GM18508 (cell line): ENCODE data around the gene EIF4A3.

ENCODE experiments used
- ATAC-seq: cut with Tn5 transposase; IDR thresholded peaks from one replicate; pipeline ENCODE4 v1.9.1; 2021; ENCODE audit warnings: moderate number of reproducible peaks; ENCODE audit not compliant: insufficient read depth, unreplicated experiment

EIF4A3 gene

DNA sequence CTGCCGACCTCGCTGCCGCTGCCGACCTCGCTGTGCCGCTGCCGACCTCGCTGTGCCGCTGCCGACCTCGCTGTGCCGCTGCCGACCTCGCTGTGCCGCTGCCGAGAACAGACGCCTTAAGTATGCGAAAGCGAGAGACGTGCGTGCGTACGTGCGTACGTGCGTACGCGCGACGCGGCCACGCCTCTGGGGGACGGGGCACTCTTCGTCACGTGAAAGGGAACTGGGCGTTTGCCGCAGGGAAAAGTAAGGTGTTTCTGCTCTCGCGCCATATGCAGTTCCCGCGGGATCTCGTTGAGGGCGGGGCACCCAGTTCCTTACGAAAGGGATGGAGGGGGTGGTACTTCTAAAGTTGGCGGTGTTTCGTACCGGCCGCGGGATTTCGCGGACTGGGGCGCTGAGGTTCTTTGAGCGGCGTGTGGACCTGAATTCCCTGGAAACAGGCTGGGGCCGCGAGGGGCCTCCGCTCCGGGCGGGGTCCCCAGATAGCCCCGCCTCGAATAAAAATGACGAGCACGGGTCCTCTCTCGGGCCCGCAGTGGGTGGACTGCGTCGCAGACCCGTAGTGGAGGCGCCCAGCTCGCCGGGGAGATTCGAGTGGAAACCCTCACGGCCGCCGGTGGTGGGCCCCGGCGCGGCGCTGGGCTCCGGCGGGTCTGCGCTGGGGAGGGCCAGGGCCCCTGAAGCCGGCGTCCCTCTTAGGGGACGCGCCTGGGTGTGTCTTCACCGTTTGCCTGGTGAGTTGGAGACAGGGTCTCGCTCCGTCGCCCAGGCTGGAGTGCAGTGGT lies at the start of gene EIF4A3:
Gene EIF4A3 (minus strand): TSS at position 94 of the 788 bp plus-strand sequence. CDS start 167 bp downstream, outside the sequence.
- ATAC-seq, result peak; percentile 52

DNA sequence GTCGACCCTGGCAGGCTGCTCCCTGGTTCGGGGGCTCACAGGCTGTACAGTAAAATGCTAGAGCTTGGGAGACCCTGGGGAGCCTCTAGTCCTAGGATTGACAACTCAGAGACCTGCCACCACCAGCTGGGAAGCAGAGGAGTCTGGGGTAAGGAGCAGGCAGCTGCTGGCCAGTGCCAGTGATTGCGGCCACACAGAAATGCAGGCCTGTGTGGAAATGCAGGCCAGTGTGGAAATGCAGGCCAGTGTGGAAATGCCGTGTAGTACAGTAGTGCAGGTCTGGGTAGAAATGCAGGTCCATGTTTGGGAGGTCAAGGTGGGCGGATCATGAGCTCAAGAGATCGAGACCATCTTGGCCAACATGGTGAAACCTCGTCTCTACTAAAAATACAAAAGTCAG lies 49.7 kb upstream of the EIF4A3 start:
- ATAC-seq, result no peak

DNA sequence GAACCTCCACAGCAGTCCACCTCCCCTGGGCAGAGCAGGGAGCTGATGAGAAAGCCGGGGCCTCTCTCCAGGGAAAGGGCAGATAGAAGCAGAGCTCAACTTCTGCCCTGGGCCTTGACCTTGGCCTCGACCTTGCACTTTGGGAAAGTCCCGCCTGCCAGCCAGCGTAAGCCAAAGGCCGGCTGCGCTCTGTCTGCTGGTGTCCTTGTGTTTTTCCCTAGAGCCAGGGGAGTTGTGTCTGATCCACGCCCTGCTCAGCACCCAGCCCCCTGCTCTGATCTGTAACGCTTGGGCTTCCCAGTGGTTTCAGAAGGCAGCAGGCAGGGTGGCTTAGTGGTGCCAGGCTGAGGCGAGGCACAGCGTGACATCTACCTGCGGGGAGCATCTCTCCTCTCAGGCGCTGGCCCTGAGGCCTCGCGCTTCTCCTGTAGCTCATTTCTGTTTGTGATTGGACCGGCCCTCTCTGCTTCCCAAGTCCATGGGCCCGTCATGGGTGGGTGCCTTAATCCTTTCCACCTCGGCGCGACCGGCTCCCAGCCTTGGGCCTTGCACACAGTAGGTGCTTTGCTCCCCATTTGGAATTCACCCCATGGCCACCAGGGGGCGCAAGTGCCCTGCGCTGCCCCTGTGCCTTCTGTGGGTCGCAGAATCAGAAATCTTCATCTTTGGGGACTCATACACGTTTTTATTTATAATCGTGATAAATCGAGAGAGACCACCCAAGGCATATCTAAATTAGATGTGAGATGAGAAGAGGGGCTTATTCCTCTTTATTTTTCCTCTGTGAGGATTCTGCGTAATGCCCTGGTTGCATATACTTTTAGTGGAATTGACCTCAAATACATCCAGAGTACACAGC lies 49.0 kb upstream of the EIF4A3 start:
- no peak for ATAC-seq

DNA sequence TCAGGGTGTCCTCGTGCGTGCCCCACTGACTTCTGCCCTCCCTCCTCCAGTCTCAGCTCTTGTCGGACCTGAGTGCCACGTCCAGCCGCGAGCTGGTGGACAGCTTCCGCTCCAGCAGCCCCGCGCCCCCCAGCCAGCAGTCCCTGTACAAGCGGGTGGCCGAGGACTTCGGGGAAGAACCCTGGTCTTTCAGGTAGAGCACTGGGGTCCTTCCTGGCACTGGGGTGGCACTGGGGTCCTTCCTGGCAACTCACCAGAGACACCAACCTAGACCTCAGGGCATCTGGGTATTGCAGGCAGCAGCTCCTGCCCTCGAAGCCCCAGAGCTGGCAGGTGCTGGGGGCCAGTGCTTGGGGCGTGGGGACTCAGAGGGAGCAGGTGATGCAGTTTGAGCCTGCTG lies 48.2 kb upstream of the EIF4A3 start:
- no peak for ATAC-seq

DNA sequence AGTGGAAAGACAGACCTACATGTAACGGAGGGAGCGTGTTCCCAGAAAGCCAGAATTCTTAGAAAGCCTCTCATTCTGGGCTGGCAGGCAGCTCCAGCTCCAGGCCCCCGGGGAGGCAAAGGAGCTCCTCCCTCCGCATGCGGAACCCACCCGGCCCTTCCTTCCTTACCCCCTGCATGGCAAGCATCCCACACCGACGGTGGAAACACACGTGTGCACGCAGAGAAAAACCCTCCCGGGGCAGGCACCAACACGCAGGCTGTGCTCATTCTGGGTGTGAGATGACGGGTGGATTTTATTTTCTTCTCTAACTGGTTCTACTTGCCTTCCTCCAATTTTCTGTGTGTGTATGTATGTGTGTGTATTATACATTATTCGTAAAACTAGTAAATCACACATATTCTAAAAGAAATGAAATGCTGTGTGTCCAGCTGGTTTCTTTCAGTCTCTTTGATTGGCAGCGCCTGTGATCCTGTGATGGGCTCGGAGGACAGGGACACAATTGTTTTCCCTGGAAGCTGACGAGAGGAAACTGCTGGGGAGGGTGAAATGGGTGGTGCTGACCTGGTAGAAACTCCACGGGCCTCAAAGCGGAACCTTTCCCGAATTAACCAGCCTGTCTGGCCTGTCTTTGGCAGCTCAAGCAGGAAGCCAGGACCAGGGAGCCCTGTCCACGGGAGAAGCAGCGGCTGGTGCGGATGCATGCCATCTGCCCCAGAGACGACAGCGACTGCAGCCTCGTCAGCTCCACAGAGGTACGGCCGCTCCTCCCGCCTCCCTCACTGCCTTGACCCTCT lies 45.1 kb upstream of the EIF4A3 start:
- ATAC-seq, result no peak

DNA sequence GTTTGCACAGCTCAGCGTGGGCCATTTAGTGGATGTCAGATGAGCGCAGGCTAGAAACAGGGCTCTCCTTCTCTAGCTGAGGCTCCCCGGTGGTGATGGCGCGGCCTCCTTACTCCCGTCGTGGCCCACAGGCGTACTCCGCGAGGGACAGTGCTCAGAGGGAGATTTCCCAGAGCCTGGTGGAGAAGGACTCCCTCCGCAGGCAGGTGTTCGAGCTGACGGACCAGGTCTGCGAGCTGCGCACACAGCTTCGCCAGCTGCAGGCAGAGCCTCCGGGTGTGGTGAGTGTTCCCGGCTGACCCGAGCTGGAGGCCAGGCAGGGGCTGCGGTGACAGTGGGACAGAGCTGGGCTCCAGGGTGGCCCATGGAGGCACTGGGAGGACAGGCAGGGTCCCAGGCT lies 44.3 kb upstream of the EIF4A3 start:
- no peak for ATAC-seq

DNA sequence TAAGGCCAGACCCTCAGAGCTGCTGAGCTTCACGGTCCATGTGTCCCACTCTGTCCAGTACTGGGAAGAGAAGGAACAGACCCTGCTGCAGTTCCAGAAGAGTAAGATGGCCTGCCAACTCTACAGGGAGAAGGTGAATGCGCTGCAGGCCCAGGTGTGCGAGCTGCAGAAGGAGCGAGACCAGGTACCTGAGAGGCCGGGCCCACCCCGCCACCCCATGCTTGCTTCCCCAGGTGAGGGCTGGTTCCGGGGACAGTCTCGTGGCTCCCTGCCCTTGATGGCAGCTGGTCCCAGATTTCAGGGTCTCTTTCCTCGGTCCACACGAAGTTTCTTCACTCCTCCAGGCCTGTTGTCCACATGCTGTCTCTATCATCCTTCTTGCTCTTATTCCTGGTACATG lies 43.8 kb upstream of the EIF4A3 start:
- no peak for ATAC-seq

DNA sequence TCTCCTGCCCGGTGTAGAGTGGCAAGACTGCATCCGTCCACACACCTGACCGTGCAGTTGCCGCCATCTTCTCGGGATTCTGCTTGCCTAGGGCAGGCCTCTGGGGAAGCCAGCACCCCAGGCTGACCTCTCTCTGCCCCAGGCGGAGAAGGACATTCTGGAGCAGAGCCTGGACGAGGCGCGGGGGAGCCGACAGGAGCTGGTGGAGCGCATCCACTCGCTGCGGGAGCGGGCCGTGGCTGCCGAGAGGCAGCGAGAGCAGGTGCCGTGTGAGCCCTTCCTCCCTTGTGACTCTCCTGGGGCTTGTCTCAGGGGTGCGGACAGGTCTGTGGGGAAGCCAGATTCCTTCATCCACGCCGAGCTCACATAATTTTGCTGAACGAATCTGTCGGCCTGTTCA lies 42.7 kb upstream of the EIF4A3 start:
- no peak for ATAC-seq

DNA sequence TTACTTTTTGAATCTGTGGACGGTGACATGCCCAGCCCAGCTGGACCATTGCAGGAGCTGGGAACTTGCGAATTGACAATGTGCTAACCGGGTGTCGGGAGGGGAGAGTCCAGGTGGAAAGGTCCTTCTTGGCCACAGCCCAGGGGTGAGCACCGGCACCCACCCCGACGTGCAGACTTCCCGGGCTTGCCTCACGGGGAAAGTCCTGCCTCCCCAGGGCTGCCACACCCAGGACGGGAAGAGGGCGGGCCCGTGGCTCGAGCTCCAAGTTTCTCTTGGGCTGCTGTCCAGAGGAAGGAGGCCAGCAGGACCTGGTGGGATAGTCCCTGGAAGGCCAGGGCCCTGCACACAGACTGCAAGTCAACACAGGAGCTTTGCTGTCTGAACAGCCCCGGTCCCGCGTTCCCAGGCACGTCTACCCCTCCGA lies 40.6 kb upstream of the EIF4A3 start:
- no peak for ATAC-seq

DNA sequence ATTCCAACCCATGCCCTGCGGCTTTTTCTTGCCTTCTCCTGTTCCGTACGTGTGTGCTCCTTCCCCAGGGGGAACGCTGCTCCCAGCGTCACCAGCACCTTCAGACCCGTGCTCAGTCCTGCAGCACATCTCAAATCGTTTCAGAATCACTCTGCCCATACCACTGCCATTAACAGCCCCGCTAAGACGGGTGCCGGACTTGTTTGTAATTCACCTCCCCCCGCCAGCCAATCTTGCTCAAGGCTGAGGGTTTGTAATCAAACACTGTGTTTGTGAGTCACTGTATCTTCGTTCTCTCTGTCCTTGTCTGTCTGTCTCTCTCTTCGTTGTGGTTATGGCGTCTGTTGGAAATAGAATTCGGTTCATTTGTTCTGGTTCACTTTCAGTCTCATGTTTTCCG lies 40.2 kb upstream of the EIF4A3 start:
- ATAC-seq, result no peak

DNA sequence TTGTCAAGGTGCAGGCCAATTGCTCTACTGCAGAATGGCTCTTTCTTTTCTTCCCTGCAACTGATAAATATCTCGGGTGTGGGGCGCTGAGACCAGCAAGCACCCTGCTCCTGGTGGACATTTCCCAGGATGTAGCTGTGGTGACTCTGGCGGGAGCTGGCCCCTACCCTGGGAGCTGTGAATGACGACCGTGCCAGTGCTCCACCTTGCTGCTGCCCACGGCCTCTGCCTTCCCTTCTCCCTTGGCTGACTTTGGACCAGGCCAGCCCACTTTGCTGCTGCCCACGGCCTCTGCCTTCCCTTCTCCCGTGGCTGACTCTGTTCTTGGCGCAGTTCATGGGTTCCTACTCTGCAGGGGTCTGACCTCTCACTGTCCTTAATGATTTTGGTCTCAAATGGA lies 39.0 kb upstream of the EIF4A3 start:
- no peak for ATAC-seq

DNA sequence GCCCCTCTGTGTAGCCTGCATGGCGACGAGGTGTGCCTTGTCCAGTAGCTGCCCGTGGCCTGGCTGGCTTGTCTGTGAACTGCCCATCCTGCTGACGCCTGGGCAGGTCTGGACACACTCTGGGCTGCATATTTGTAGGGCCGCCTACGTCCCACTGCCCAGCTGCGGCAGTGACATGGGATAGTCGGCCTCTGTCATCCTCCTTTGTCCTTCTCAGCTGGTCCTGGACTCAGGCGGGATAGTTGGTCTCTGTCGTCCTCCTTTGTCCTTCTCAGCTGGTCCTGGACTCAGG lies 37.4 kb upstream of the EIF4A3 start:
- ATAC-seq, result no peak

DNA sequence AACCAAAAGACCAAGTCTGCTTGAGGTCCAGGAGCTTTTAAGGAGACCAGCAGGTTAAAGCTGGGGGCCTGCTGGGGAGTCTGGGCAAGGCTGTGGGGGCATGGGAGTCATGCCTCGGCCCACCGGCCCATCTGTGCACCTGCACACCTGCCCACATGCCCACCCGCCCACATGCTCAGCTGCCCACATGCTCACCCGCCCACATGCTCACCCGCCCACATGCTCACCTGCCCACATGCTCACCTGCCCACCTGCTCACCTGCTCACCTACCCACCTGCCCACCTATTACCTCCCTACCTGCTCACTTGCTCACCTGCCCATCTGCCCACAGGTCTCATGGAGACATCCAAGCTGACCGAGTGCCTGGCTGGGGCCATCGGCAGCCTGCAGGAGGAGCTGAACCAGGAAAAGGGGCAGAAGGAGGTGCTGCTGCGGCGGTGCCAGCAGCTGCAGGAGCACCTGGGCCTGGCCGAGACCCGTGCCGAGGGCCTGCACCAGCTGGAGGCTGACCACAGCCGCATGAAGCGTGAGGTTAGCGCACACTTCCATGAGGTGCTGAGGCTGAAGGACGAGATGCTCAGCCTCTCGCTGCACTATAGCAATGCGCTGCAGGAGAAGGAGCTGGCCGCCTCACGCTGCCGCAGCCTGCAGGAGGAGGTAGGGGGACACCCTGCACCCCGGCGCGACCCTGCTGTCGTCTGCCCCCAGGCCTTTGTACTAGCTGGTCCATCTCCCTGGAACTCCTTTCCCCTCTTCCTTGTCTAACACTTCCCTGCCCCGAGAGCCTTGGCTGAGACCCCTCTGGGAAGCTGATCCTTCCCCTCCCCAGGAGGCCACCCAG lies 36.9 kb upstream of the EIF4A3 start:
- ATAC-seq, result no peak

DNA sequence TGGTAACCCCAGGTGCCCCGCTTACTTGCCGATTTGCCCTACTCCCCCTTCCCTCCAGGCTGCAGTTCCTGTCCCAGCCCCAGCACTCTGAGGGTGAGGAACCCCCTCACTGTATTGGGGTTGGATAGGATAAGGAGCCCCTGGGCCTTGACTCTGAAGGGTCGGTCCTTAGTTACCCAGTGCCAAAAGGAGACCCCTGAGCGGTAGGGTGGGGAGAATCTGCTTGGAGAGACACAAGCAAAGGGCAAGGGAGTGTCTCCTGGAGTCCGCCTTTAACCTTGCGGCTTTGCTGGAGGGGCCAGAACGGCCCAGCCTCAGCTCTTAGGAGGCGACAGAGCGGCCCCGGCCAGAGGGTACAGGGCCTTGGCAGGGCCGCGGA lies 35.9 kb upstream of the EIF4A3 start:
- ATAC-seq, result no peak

DNA sequence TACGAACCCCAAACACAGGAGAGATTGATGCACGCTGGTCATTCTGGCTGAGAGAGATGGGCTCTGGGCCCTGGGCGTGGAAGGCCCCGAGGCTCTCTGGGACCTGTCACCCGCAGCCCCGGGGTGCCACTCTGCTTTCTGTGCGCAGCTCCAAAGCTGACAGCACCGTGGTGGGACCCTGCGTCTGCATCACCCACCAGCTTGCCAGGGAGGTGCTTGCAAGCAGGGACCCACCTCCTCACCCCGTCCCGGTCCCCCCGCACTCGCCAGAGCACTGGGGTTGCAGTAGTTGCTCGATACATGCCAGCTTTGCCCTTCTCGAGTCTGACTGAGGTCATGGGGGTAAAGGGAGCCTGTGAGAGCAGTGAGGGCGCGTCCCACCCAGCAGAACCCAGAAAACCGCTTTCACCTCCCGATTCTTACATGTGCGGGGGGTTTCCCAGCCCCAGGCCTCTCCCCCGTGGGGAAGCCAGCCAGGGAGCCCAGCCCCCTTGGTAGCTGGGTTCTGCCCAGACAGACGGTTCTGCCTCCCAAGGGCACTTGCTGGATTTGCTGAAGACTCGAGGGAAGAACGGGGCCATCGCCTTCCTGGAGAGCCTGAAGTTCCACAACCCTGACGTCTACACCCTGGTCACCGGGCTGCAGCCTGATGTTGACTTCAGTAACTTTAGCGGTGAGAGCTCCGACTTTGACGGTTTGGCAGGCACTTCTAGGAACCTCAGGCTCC lies 35.4 kb upstream of the EIF4A3 start:
- no peak for ATAC-seq

DNA sequence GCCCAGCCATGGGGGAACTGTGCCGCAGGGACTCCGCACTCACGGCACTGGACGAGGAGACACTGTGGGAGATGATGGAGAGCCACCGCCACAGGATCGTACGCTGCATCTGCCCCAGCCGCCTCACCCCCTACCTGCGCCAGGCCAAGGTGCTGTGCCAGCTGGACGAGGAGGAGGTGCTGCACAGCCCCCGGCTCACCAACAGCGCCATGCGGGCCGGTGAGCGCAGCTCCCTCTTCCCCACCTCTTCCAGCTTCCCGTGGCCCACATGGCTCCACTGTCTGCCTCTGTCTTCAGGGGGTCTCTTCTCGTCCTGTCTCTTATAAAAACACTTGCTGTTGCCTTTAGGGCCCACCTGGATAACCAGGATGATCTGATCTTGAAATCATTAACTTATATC lies 34.5 kb upstream of the EIF4A3 start:
- no peak for ATAC-seq

DNA sequence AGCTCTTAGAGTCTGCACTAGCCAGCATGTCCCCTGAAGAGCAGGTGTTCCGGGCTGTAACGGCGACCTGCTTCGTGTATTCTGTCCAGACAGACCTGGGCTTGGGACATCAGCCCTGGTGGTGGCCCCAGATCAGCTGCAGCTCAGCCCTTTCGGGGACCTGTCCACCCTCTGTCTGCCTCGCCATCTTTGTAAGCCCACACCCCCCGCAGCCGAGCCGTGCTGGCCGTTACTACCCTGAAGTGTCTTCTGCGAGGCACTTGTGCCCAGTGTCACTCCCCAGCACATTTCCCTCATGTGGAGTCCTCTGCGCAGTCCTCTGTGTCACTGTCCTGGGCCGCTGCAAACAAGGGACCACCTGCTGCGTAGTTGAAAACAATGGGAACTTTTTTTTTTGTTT lies 33.3 kb upstream of the EIF4A3 start:
- ATAC-seq, result no peak

DNA sequence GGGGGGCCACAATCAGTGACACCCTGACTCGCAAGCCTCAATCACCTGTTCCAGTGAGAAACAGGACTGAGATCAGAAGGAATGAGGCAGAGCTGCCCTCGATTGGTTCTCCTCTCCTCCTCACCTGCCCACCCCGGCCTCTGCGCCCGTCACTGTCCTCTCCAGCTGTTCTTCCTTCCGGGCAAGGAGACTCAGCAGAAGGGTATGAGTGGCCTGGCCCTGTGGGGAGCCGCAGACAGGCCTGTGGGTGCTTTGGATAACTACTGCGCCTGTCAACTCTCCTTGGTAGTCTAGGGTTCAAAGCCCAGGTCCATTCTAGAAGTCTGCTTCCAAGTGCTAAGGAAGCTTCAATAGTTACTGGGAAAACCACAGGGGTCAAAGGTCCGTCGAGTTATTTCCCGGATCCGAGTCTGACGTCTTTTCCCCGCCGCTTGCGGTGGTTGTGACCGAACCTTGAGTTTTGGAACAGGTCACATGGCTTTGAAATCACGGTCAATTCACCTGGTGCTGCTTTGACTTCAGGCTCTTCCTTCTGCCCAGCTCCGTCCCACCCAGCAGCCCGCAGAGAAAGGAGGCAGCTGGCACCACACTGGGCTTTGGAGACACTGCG lies 31.2 kb upstream of the EIF4A3 start:
- no peak for ATAC-seq

DNA sequence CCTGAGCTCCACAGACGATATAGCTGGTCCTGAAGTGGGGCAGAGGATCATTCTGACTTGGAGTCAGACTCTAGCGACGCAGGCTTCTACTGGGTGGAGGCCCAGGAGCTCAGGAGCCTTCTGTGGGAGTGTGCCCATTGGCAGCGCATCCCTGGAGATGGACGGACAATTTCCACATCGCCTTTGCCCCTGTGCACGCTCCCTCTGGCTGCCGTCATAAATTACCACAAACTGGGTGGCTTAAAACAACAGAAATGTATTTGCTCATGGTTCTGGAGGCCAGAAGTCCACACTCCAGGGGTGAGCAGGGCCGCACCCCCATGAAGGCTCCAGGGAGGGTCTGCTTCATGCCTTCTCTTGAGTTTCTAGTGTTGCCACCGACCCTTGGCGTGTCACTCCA lies 29.8 kb upstream of the EIF4A3 start:
- no peak for ATAC-seq
